ENCODE measurements around the gene AKR7A3.
A peak's percentile ranks its signal among the peaks of the same experiment; 100 is the strongest.
"Not testable (repeated sequence)": the region's sequence is repeated elsewhere in the genome, so short reads cannot be mapped to it uniquely, and the experiment has no call there.

DNA sequence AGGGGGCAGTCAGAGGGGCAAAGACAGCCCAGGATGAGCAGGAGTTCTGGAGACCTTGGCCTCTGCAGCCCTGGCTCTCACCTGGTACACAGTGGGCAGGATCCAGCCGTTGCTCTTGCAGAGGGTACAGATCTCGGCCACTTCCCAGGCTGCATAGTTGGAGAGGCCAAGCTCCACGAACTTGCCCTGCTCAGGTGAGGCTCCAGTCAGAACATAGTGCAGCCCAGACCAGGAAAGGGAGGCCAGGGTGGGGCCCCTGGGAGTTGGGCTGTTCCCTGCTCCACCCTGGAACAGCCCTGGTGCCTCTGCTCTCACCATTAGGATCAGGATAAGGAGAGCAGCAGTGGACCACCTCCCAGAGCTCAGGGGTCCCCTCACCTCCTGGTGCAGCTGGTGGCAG, 2.8 kb downstream of the AKR7A3 start:
- TF ChIP-seq, protein P1, sequence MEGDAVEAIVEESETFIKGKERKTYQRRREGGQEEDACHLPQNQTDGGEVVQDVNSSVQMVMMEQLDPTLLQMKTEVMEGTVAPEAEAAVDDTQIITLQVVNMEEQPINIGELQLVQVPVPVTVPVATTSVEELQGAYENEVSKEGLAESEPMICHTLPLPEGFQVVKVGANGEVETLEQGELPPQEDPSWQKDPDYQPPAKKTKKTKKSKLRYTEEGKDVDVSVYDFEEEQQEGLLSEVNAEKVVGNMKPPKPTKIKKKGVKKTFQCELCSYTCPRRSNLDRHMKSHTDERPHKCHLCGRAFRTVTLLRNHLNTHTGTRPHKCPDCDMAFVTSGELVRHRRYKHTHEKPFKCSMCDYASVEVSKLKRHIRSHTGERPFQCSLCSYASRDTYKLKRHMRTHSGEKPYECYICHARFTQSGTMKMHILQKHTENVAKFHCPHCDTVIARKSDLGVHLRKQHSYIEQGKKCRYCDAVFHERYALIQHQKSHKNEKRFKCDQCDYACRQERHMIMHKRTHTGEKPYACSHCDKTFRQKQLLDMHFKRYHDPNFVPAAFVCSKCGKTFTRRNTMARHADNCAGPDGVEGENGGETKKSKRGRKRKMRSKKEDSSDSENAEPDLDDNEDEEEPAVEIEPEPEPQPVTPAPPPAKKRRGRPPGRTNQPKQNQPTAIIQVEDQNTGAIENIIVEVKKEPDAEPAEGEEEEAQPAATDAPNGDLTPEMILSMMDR (IDR thresholded peaks at IDR 0.05): not testable (repeated sequence)
- TF ChIP-seq POLR2A (IDR thresholded peaks at IDR 0.05): peak in 1 of 3 donors; percentile 18

Data from body of pancreas (tissue), 4 donors.